ENCODE measurements around the gene CPXM1. TPM values are rescaled to one million over a fixed set of nuclear protein-coding genes. Genes with fewer than 3 reads are reported as not detected.
"Not testable (repeated sequence)": the region's sequence is repeated elsewhere in the genome, so short reads cannot be mapped to it uniquely, and the experiment has no call there.

The CPXM1 gene
- total RNA-seq, 1 donor = under 0.01 TPM

GRCh38 chr20:2775139-2775538, 25.3 kb downstream of the CPXM1 start:
- DNase-seq (ENCODE audit: insufficient read length, low spot score, missing footprints) = no peak
- Histone ChIP-seq H3K4me3 (ENCODE audit: insufficient read depth, low read length) (no peak overlapping the region), H3K9me3 (ENCODE audit: low read depth, low read length) (peaks cover 2% of the 10 kb centered on the region), H3K79me2 (ENCODE audit: insufficient read depth, low read length) (no peaks in the 10 kb centered on the region), H3K27ac (ENCODE audit: low read depth, low read length) (no peak overlapping the region), H2AFZ (ENCODE audit: low read length) (no peak overlapping the region), H3K4me1 (ENCODE audit: insufficient read depth, low read length) (no peaks in the 10 kb centered on the region), H3K27me3 (ENCODE audit: insufficient read depth, low read length) (peaks cover 45% of the 10 kb centered on the region), H3K4me2 (ENCODE audit: insufficient read depth, low read length) (no peak overlapping the region), H4K20me1 (ENCODE audit: insufficient read depth, low read length) (no peaks in the 10 kb centered on the region), H3K36me3 (ENCODE audit: insufficient read depth, low read length) (no peaks in the 10 kb centered on the region)
- TF ChIP-seq CTCF (IDR thresholded peaks at IDR 0.05; ENCODE audit: extremely low read depth, low read depth, low read length) = no peak

- DNase-seq (ENCODE audit: insufficient read length, low spot score, missing footprints) = no peak
- Histone ChIP-seq H3K4me1 (ENCODE audit: insufficient read depth, low read length) (no peaks in the 10 kb centered on the region), H4K20me1 (ENCODE audit: insufficient read depth, low read length) (peaks cover 4% of the 10 kb centered on the region), H3K36me3 (ENCODE audit: insufficient read depth, low read length) (no peaks in the 10 kb centered on the region), H3K79me2 (ENCODE audit: insufficient read depth, low read length) (no peaks in the 10 kb centered on the region), H3K27ac (ENCODE audit: low read depth, low read length) (no peak overlapping the region), H3K4me2 (ENCODE audit: insufficient read depth, low read length) (no peak overlapping the region), H3K9me3 (ENCODE audit: low read depth, low read length) (peaks cover 2% of the 10 kb centered on the region), H3K4me3 (ENCODE audit: insufficient read depth, low read length) (no peak overlapping the region), H2AFZ (ENCODE audit: low read length) (no peak overlapping the region), H3K27me3 (ENCODE audit: insufficient read depth, low read length) (peaks cover 53% of the 10 kb centered on the region)
- TF ChIP-seq CTCF (IDR thresholded peaks at IDR 0.05; ENCODE audit: extremely low read depth, low read depth, low read length) = no peak
Observed at GRCh38 chr20:2773812-2774211, 26.6 kb downstream of the CPXM1 start.

- H3K9me3 ChIP-seq (ENCODE audit: low read depth, low read length) = peaks cover 2% of the 10 kb centered on the region
Observed at GRCh38 chr20:2771631-2772080, 28.8 kb downstream of the CPXM1 start.

GRCh38 chr20:2770091-2770490, 30.3 kb downstream of the CPXM1 start:
- H3K27me3 ChIP-seq (ENCODE audit: insufficient read depth, low read length) = peaks cover 58% of the 10 kb centered on the region
- not testable (repeated sequence) for H3K4me3 ChIP-seq (ENCODE audit: insufficient read depth, low read length); H2AFZ ChIP-seq (ENCODE audit: low read length); DNase-seq (ENCODE audit: insufficient read length, low spot score, missing footprints); H3K27ac ChIP-seq (ENCODE audit: low read depth, low read length); H3K79me2 ChIP-seq (ENCODE audit: insufficient read depth, low read length); H3K36me3 ChIP-seq (ENCODE audit: insufficient read depth, low read length); H3K9me3 ChIP-seq (ENCODE audit: low read depth, low read length); H3K4me2 ChIP-seq (ENCODE audit: insufficient read depth, low read length)
- H4K20me1 ChIP-seq (ENCODE audit: insufficient read depth, low read length) = peaks cover 15% of the 10 kb centered on the region
- H3K4me1 ChIP-seq (ENCODE audit: insufficient read depth, low read length) = peaks cover 13% of the 10 kb centered on the region

More at GRCh38 chr20:2771631-2772080, 28.8 kb downstream of the CPXM1 start:
- Histone ChIP-seq H3K4me3 (ENCODE audit: insufficient read depth, low read length) (no peak overlapping the region), H3K36me3 (ENCODE audit: insufficient read depth, low read length) (no peaks in the 10 kb centered on the region), H2AFZ (ENCODE audit: low read length) (no peak overlapping the region), H3K4me2 (ENCODE audit: insufficient read depth, low read length) (no peak overlapping the region), H3K4me1 (ENCODE audit: insufficient read depth, low read length) (peaks cover 13% of the 10 kb centered on the region), H3K27ac (ENCODE audit: low read depth, low read length) (no peak overlapping the region), H3K27me3 (ENCODE audit: insufficient read depth, low read length) (peaks cover 55% of the 10 kb centered on the region), H3K79me2 (ENCODE audit: insufficient read depth, low read length) (no peaks in the 10 kb centered on the region), H4K20me1 (ENCODE audit: insufficient read depth, low read length) (peaks cover 15% of the 10 kb centered on the region)
- DNase-seq (ENCODE audit: insufficient read length, low spot score, missing footprints) = peak; percentile 51
- no peak for TF ChIP-seq CTCF (IDR thresholded peaks at IDR 0.05; ENCODE audit: extremely low read depth, low read depth, low read length)
